ENCODE results near the gene CYP46A1.

The CYP46A1 gene

DNA sequence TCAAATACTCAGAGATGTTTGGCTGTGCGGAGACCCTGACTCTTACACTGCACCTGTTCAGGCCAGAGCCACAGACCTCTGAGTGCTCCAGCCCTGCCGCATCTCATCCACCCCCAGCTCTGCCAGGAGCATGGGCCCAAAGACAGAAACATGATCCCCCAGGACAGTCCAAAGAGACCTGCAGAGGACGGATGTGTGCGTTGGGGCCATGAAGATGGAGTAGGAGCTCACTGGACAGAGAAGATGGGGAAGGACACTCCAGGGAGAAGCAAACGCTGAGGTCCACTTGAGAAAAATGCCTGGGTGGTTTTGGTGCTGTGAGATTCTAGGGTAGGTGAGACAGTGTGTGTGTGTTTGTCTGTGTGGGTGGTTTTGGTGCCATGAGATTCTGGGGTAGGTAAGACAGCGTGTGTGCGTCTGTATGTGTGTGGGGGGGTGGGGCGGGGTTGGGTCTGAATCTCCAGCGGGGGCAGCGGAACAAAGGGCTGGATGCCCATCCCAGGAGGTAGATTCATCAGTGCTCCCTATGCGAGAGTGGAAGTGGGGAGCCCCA lies 40.0 kb upstream of the CYP46A1 start:
- DNase-seq (ENCODE audit: low read depth): no peak
- H3K4me3 ChIP-seq (ENCODE audit: low read length): no peak overlapping the region
- TF ChIP-seq, protein P1, sequence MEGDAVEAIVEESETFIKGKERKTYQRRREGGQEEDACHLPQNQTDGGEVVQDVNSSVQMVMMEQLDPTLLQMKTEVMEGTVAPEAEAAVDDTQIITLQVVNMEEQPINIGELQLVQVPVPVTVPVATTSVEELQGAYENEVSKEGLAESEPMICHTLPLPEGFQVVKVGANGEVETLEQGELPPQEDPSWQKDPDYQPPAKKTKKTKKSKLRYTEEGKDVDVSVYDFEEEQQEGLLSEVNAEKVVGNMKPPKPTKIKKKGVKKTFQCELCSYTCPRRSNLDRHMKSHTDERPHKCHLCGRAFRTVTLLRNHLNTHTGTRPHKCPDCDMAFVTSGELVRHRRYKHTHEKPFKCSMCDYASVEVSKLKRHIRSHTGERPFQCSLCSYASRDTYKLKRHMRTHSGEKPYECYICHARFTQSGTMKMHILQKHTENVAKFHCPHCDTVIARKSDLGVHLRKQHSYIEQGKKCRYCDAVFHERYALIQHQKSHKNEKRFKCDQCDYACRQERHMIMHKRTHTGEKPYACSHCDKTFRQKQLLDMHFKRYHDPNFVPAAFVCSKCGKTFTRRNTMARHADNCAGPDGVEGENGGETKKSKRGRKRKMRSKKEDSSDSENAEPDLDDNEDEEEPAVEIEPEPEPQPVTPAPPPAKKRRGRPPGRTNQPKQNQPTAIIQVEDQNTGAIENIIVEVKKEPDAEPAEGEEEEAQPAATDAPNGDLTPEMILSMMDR (IDR thresholded peaks at IDR 0.05; ENCODE audit: insufficient read depth, low read depth, low read length, missing control alignments): no peak

- H3K4me3 ChIP-seq (ENCODE audit: low read length): peak within 1 kb of the TSS; percentile 13
- TF ChIP-seq, protein P1 (IDR thresholded peaks at IDR 0.05; ENCODE audit: insufficient read depth, low read depth, low read length, missing control alignments): no peak
- no peak for DNase-seq (ENCODE audit: low read depth)
Observed at GRCh38 chr14:99644723-99645544, 39.2 kb upstream of the CYP46A1 start, which contains the start of gene HHIPL1. HHIPL1 (plus strand) TSS chr14:99645129; CDS start chr14:99645208, 79 bp downstream.

GRCh38 chr14:99645545-99646505 lies 38.3 kb upstream of the CYP46A1 start:
- H3K4me3 ChIP-seq (ENCODE audit: low read length): no peak overlapping the region
- no peak for DNase-seq (ENCODE audit: low read depth)
- TF ChIP-seq, protein P1 (IDR thresholded peaks at IDR 0.05; ENCODE audit: insufficient read depth, low read depth, low read length, missing control alignments): no peak

- no peak for DNase-seq (ENCODE audit: low read depth)
- H3K4me3 ChIP-seq (ENCODE audit: low read length): no peak overlapping the region
- TF ChIP-seq, protein P1 (IDR thresholded peaks at IDR 0.05; ENCODE audit: insufficient read depth, low read depth, low read length, missing control alignments): no peak
Observed at GRCh38 chr14:99647411-99647810, 36.7 kb upstream of the CYP46A1 start.

DNA sequence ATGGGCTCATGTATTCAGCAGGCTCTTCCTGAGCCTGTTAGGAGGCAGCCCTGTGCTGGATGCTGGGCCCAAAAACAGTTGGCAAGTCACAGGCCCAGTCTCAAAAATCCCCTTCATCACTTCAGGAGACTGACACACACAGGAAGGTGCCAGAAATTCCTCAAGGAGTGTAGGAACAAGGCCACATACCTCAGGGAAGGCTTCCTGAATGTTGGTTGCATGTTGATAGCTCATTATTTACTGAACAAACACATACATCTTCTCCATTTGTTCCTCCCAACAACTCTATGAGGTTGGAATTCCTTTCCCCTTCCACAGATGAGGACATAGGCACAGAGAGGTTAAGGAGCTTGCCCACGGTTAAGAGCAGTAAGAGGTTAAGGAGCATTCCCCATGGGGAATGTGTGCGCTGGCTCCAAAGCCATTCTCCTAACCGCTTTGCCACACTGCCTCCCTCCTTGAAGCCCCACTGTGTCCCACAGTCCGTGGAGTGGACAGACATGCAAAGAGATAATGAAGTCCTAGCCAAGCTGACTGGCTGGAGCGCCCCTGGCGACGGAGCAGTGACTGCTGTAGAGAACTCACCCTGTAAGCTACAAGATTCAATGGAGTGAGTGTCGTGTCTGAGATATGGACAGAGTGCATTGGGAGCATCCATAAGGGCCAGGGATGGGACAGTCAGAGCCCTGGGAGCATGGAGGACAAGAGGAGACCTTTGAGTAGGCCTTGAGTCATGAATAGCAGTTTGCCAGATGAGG lies 35.9 kb upstream of the CYP46A1 start:
- H3K4me3 ChIP-seq (ENCODE audit: low read length): no peak overlapping the region
- TF ChIP-seq, protein P1 (IDR thresholded peaks at IDR 0.05; ENCODE audit: insufficient read depth, low read depth, low read length, missing control alignments): no peak
- DNase-seq (ENCODE audit: low read depth): no peak

GRCh38 chr14:99649219-99649618 lies 34.9 kb upstream of the CYP46A1 start:
- H3K4me3 ChIP-seq (ENCODE audit: low read length): no peak overlapping the region
- TF ChIP-seq, protein P1 (IDR thresholded peaks at IDR 0.05; ENCODE audit: insufficient read depth, low read depth, low read length, missing control alignments): no peak
- DNase-seq (ENCODE audit: low read depth): peak; percentile 47
